ENCODE results near the gene CC2D1B.

DNA sequence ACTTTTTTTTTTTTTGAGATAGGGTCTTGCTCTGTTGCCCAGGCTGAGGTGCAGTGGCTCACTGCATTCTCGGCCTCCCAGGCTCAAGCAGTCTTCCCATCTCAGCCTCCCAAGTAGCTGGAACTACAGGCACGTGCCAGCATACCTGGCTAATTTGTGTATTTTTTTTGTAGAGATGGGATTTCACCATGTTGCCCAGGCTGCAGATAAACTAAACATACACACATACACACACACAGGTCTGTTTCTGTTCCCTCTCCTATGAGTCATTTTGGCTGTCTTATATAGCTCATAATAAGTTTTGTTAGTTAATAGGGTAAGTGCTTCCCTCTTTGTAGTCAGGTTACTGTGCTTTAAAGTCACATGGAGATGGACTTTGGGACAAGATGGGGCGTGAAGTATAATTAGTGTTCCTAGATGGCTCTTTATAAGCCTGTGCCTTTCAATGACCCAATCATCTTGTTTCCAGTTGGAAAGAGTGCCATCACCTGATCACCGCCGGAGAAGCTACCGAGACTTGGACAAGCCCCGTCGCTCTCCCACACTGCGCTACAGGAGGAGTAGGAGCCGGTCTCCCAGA lies 47.5 kb upstream of the CC2D1B start:
- TF ChIP-seq, protein P1, sequence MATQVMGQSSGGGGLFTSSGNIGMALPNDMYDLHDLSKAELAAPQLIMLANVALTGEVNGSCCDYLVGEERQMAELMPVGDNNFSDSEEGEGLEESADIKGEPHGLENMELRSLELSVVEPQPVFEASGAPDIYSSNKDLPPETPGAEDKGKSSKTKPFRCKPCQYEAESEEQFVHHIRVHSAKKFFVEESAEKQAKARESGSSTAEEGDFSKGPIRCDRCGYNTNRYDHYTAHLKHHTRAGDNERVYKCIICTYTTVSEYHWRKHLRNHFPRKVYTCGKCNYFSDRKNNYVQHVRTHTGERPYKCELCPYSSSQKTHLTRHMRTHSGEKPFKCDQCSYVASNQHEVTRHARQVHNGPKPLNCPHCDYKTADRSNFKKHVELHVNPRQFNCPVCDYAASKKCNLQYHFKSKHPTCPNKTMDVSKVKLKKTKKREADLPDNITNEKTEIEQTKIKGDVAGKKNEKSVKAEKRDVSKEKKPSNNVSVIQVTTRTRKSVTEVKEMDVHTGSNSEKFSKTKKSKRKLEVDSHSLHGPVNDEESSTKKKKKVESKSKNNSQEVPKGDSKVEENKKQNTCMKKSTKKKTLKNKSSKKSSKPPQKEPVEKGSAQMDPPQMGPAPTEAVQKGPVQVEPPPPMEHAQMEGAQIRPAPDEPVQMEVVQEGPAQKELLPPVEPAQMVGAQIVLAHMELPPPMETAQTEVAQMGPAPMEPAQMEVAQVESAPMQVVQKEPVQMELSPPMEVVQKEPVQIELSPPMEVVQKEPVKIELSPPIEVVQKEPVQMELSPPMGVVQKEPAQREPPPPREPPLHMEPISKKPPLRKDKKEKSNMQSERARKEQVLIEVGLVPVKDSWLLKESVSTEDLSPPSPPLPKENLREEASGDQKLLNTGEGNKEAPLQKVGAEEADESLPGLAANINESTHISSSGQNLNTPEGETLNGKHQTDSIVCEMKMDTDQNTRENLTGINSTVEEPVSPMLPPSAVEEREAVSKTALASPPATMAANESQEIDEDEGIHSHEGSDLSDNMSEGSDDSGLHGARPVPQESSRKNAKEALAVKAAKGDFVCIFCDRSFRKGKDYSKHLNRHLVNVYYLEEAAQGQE (IDR thresholded peaks at IDR 0.05; ENCODE audit: low read depth): no peak
- no peak for TF ChIP-seq MAX (IDR thresholded peaks at IDR 0.05)
- no peak for TF ChIP-seq EGR1 (IDR thresholded peaks at IDR 0.05)
- TF ChIP-seq CEBPB (IDR thresholded peaks at IDR 0.05): no peak
- no peak for TF ChIP-seq TAF1 (IDR thresholded peaks at IDR 0.05; ENCODE audit: low read depth)
- TF ChIP-seq RAD21 (IDR thresholded peaks at IDR 0.05; ENCODE audit: low read depth): no peak
- TF ChIP-seq YY1 (IDR thresholded peaks at IDR 0.05; ENCODE audit: low read depth): no peak
- TF ChIP-seq NFIC (IDR thresholded peaks at IDR 0.05): no peak
- no peak for TF ChIP-seq EP300 (IDR thresholded peaks at IDR 0.05; ENCODE audit: borderline replicate concordance)
- no peak for TF ChIP-seq CREB1 (IDR thresholded peaks at IDR 0.05; ENCODE audit: low read depth)
- TF ChIP-seq FOXM1 (IDR thresholded peaks at IDR 0.05; ENCODE audit: borderline replicate concordance, low read depth): no peak
- TF ChIP-seq TEAD4 (IDR thresholded peaks at IDR 0.05): no peak
- TF ChIP-seq, protein P2, sequence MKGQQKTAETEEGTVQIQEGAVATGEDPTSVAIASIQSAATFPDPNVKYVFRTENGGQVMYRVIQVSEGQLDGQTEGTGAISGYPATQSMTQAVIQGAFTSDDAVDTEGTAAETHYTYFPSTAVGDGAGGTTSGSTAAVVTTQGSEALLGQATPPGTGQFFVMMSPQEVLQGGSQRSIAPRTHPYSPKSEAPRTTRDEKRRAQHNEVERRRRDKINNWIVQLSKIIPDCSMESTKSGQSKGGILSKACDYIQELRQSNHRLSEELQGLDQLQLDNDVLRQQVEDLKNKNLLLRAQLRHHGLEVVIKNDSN (IDR thresholded peaks at IDR 0.05): no peak
